GM12892 (cell line): Measurements from ENCODE around the gene MUSTN1.

Experiments
- POLR2A ChIP-seq: IDR thresholded peaks from 2 replicates; pipeline ENCODE4 v1.6.1; 2011; ENCODE audit warnings: low read depth, low read length, control low read depth
- POLR2AphosphoS5 ChIP-seq: IDR thresholded peaks from 2 replicates; pipeline ENCODE4 v1.6.1; 2011; ENCODE audit warnings: low read depth, low read length, control low read depth

GRCh38 chr3:52830535-52831258, 4.1 kb downstream of the MUSTN1 start, which contains the start of gene ITIH4:
- TF ChIP-seq POLR2AphosphoS5 (no peak), POLR2A (no peak)
